HepG2 (cell line): ENCODE data around the gene THRA. TPM values are rescaled to one million over a fixed set of nuclear protein-coding genes. Genes with fewer than 3 reads are reported as not detected.

Source experiments
- ARID2 ChIP-seq: sonication (generic); formaldehyde crosslinking; IDR thresholded peaks from 2 replicates; pipeline ENCODE4 v1.8.1; 2022; ENCODE audit warnings: mild to moderate bottlenecking, missing genetic modification reagents, borderline replicate concordance
- DMAP1 ChIP-seq: IDR thresholded peaks from 2 replicates; pipeline ENCODE4 v1.6.1; 2016
- KLF9 ChIP-seq: IDR thresholded peaks from 2 replicates; pipeline ENCODE4 v1.6.1; 2016; ENCODE audit warnings: low read depth
- KMT2B ChIP-seq: IDR thresholded peaks from 2 replicates; pipeline ENCODE4 v1.6.1; 2016; ENCODE audit warnings: missing genetic modification reagents, missing compliant biosample characterization
- NR2F6 ChIP-seq, 2 experiments: IDR thresholded peaks; 2 replicates each; pipeline ENCODE4 v1.6.1; 2016; ENCODE audit warnings: antibody characterized with exemption in 1 of 2, mild to moderate bottlenecking in 1 of 2
- PITX1 ChIP-seq: sonication (generic); formaldehyde crosslinking; IDR thresholded peaks from 2 replicates; pipeline ENCODE4 v1.5.1; 2020; ENCODE audit warnings: mild to moderate bottlenecking, missing genetic modification reagents
- POLR2A ChIP-seq, 2 experiments: IDR thresholded peaks; 2 replicates each; pipeline ENCODE4 v1.6.1; 2011; ENCODE audit warnings: low read depth in 2 of 2, low read length in 2 of 2, mild to moderate bottlenecking in 1 of 2, moderate library complexity in 1 of 2; ENCODE audit not compliant: insufficient read depth in 1 of 2
- SKI ChIP-seq: fragments of 450-650 bp; IDR thresholded peaks from one replicate; pipeline ENCODE4 v1.6.1; 2018; ENCODE audit warnings: mild to moderate bottlenecking; ENCODE audit not compliant: partially characterized antibody
- SOX13 ChIP-seq, 3 experiments: fragments of 450-650 bp in 1 of 3; sonication (generic) in 1 of 3; formaldehyde crosslinking in 1 of 3; IDR thresholded peaks in 2 of 3; conservative IDR thresholded peaks in 1 of 3; 2 replicates each; pipeline versions ENCODE4 v1.5.0 to v1.6.1; 2016 to 2020; ENCODE audit warnings: antibody characterized with exemption in 1 of 3, mild to moderate bottlenecking in 1 of 3, missing compliant biosample characterization in 1 of 3, missing genetic modification reagents in 1 of 3, moderate library complexity in 1 of 3
- ZBTB44 ChIP-seq: sonication (generic); formaldehyde crosslinking; IDR thresholded peaks from 2 replicates; pipeline ENCODE4 v1.4.0; 2020; ENCODE audit warnings: missing genetic modification reagents
- ZFY ChIP-seq: sonication (generic); formaldehyde crosslinking; IDR thresholded peaks from 2 replicates; pipeline ENCODE4 v1.4.0; 2020; ENCODE audit warnings: missing genetic modification reagents
- ZNF224 ChIP-seq: sonication (generic); formaldehyde crosslinking; IDR thresholded peaks from 2 replicates; pipeline ENCODE4 v1.5.0; 2020; ENCODE audit warnings: mild to moderate bottlenecking, missing genetic modification reagents
- ZNF280D ChIP-seq: sonication (generic); formaldehyde crosslinking; IDR thresholded peaks from 2 replicates; pipeline ENCODE4 v1.5.1; 2020; ENCODE audit warnings: mild to moderate bottlenecking, missing genetic modification reagents
- ZNF282 ChIP-seq: fragments of 450-650 bp; IDR thresholded peaks from 2 replicates; pipeline ENCODE4 v1.6.1; 2018; ENCODE audit not compliant: partially characterized antibody
- ZNF343 ChIP-seq: sonication (generic); formaldehyde crosslinking; IDR thresholded peaks from 2 replicates; pipeline ENCODE4 v1.4.0; 2020; ENCODE audit warnings: mild to moderate bottlenecking, missing genetic modification reagents
- ZNF563 ChIP-seq: sonication (generic); formaldehyde crosslinking; IDR thresholded peaks from 2 replicates; pipeline ENCODE4 v1.8.0; 2022; ENCODE audit warnings: mild to moderate bottlenecking, moderate library complexity, missing genetic modification reagents
- ZNF589 ChIP-seq: sonication (generic); formaldehyde crosslinking; conservative IDR thresholded peaks from 2 replicates; pipeline ENCODE4 v1.8.0; 2022; ENCODE audit warnings: mild to moderate bottlenecking, moderate library complexity, missing genetic modification reagents
- ZNF687 ChIP-seq: sonication (generic); formaldehyde crosslinking; IDR thresholded peaks from 2 replicates; pipeline ENCODE4 v1.5.1; 2020; ENCODE audit warnings: mild to moderate bottlenecking, missing genetic modification reagents, moderate library complexity
- ZNF709 ChIP-seq: sonication (generic); formaldehyde crosslinking; IDR thresholded peaks from 2 replicates; pipeline ENCODE4 v1.5.0; 2020; ENCODE audit warnings: mild to moderate bottlenecking, missing genetic modification reagents
- ZNF766 ChIP-seq: sonication (generic); formaldehyde crosslinking; IDR thresholded peaks from 2 replicates; pipeline ENCODE4 v1.5.0; 2020; ENCODE audit warnings: missing genetic modification reagents, borderline replicate concordance
- ZSCAN30 ChIP-seq: sonication (generic); formaldehyde crosslinking; IDR thresholded peaks from 2 replicates; pipeline ENCODE4 v1.5.0; 2020; ENCODE audit warnings: mild to moderate bottlenecking, missing genetic modification reagents
- polyA plus RNA-seq, 8 experiments: library from polyadenylated mRNA; depleted of rRNA in 3 of 8; stranded (reverse) in 7 of 8; unstranded in 1 of 8; fragments of >200 nt; fragmentation: Illumina TruSeq in 4 of 8; extraction: Trizol in 4 of 8; gene quantifications; 2 replicates each; pipeline versions ENCODE4 v1.2.1 to v1.2.3, GENCODE V29; 2011 to 2016; ENCODE audit warnings: low read depth in 4 of 8, missing spikeins in 1 of 8, mixed read lengths in 1 of 8; ENCODE audit not compliant: insufficient read depth in 1 of 8
- total RNA-seq, 5 experiments: library from RNA; depleted of rRNA; stranded (reverse); fragments of >200 nt; fragmentation: Illumina TruSeq; extraction: Trizol; gene quantifications; 2 replicates each; pipeline ENCODE4 v1.2.3, GENCODE V29; 2016; ENCODE audit warnings: low read depth in 1 of 5

THRA gene
- total and polyA plus RNA-seq, 2 of the 13 experiments (the other 11 are each of a cell fraction or from before 2014, with no cell fraction given): 8.0 to 9.9 TPM

- TF ChIP-seq KMT2B (CRISPR knock-in tag) (no peak; the same call in 1 of the 2 replicates), SKI (peak; percentile 37), ZNF563 (CRISPR knock-in tag) (no peak; the same call in 1 of the 2 replicates), PITX1 (CRISPR knock-in tag) (peak; percentile 4; the same call in 1 of the 2 replicates), POLR2A (IDR thresholded peaks at IDR 0.05; ENCODE audit: insufficient read depth in 1 of 2, low read depth in 2 of 2, low read length in 2 of 2) (peak in 1 of 2 experiments; percentile 54), ZBTB44 (CRISPR knock-in tag) (no peak), ZNF687 (CRISPR knock-in tag) (peak; percentile 65), KLF9 (no peak; the same call in 1 of the 2 replicates), ARID2 (0 out of 2 replicates have a peak, but pooled peaks have one; percentile 66), SOX13 (IDR thresholded peaks at IDR 0.05) (no peak), SOX13 (CRISPR knock-in tag; conservative IDR thresholded peaks at IDR 0.05 in 1 of 2, IDR thresholded peaks at IDR 0.05 in 1 of 2) (peak in 1 of 2 experiments; percentile 41; a peak in 2 of 4 replicates), ZNF709 (CRISPR knock-in tag) (no peak), ZNF343 (no peak), DMAP1 (CRISPR knock-in tag) (no peak), ZSCAN30 (CRISPR knock-in tag) (no peak), ZFY (CRISPR knock-in tag) (peak; percentile 65), ZNF280D (no peak), NR2F6 (IDR thresholded peaks at IDR 0.05) (no peak), NR2F6 (CRISPR knock-in tag; IDR thresholded peaks at IDR 0.05) (no peak; the same call in 1 of the 2 replicates), ZNF224 (no peak), ZNF282 (no peak), ZNF589 (CRISPR knock-in tag) (no peak), ZNF766 (CRISPR knock-in tag) (no peak)
Observed at GRCh38 chr17:40121181-40122135, 58.7 kb downstream of the THRA start, which contains the start of gene MSL1 (continued).
